Measurements from ENCODE around the gene AADAT. TPM values are rescaled to one million over a fixed set of nuclear protein-coding genes. Genes with fewer than 3 reads are reported as not detected.
"Not testable (repeated sequence)": the region's sequence is repeated elsewhere in the genome, so short reads cannot be mapped to it uniquely, and the experiment has no call there.

AADAT gene
- total RNA-seq, 2 experiments from 2014 or later: not detected

DNA sequence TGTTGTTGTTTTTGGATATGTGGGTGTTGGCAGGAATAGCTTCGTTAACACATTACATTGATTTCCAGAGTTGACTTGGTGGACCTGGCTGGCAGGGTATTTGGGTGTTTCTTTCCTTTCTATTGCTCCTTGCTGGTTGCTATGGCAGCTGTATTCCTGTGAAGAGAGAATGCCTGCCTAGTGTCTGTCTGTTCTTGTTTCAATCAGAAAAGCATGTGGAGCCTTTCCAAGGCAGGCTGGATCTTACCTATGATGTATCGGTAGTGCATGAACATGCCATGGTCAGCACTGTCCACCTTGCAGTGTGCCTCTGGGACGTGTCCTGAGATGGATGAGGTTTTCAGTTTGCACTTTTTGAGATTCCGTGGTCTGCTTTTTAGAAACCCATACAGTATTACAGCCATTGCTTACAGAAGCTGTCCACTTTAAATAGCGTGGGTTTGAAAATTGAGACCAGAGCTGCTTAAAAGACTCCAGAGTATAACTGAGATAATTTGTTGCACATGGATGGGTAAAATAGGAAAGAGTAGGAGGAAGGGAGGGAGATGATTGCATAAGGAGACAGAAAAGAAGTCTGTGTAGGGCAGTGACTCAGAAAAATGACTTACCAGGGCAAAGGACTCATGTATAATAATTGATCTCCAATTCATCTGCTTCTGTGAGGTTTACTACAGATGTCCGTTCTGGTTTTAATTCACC, 20.0 kb upstream of the AADAT start:
- no peak for TF ChIP-seq EZH2phosphoT487 (IDR thresholded peaks at IDR 0.05; ENCODE audit: borderline replicate concordance, low read depth, low read length)
- TF ChIP-seq CTCF (conservative IDR thresholded peaks at IDR 0.05; ENCODE audit: low read length): no peak
- ChIA-PET POLR2A (interaction anchor here (1.0 kb wide), 1 partner anchor 28 kb away, joined by 3 read pairs; no protein-coding TSS in a partner anchor), CTCF (ENCODE audit: unreplicated experiment) (no interaction called here)
- H3K9me2 ChIP-seq (ENCODE audit: insufficient read depth, low read length): no peaks in the 10 kb centered on the region
- intact Hi-C loops (cut with micrococcal nuclease; ENCODE audit: unreplicated experiment): no loop called here
- DNase-seq (ENCODE audit: low spot score): no peak
- no peak overlapping the region for H3K4me3 ChIP-seq (ENCODE audit: low read depth, low read length, poor library complexity, severe bottlenecking)
- no TSS peak for BruUV-seq (replicated peaks)
- no peak overlapping the region for H3K4me2 ChIP-seq (ENCODE audit: low read length)
- no peaks in the 10 kb centered on the region for H3K4me1 ChIP-seq (ENCODE audit: insufficient read depth, low read length, poor library complexity, severe bottlenecking)
- H3K9me3 ChIP-seq (ENCODE audit: low read length): no peaks in the 10 kb centered on the region
- no peak overlapping the region for H2AFZ ChIP-seq (ENCODE audit: low read length)
- H4K20me1 ChIP-seq (ENCODE audit: insufficient read depth, low read length): no peaks in the 10 kb centered on the region
- H3K36me3 ChIP-seq (ENCODE audit: insufficient read depth, low read length): no peaks in the 10 kb centered on the region
- no peak overlapping the region for H3K27ac ChIP-seq (ENCODE audit: low read depth, low read length, poor library complexity, severe bottlenecking)
- H3K79me2 ChIP-seq (ENCODE audit: insufficient read depth, low read depth, low read length): no peaks in the 10 kb centered on the region

DNA sequence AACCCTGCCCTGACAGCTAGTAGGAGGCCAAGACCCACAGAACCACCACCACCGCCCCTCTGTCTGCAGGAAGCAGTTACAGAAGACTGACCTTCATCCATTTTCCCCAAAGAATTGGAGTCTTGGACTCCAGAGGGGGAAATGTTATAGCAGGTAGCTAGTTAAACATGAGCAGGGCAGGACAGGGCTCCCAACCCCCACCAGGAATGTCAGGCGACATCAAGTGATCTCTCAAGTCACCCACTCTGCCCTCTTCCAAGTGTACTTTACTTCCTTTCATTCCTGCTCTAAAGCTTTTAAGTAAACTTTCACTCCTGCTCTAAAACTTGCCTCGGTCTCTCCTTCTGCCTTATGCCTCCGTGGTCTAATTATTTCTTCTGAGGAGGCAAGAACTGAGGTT, 17.1 kb upstream of the AADAT start:
- Histone ChIP-seq H3K9me2 (ENCODE audit: insufficient read depth, low read length) (no peaks in the 10 kb centered on the region), H3K36me3 (ENCODE audit: insufficient read depth, low read length) (no peaks in the 10 kb centered on the region), H4K20me1 (ENCODE audit: insufficient read depth, low read length) (no peaks in the 10 kb centered on the region), H3K4me2 (ENCODE audit: low read length) (no peak overlapping the region), H3K27ac (ENCODE audit: low read depth, low read length, poor library complexity, severe bottlenecking) (no peak overlapping the region), H2AFZ (ENCODE audit: low read length) (no peak overlapping the region), H3K79me2 (ENCODE audit: insufficient read depth, low read depth, low read length) (no peaks in the 10 kb centered on the region), H3K4me3 (ENCODE audit: low read depth, low read length, poor library complexity, severe bottlenecking) (no peak overlapping the region), H3K9me3 (ENCODE audit: low read length) (no peaks in the 10 kb centered on the region), H3K4me1 (ENCODE audit: insufficient read depth, low read length, poor library complexity, severe bottlenecking) (no peaks in the 10 kb centered on the region)
- POLR2A ChIA-PET: interaction anchor here (1.6 kb wide), 1 partner anchor 14 kb away, joined by 4 read pairs; no protein-coding TSS in a partner anchor
- intact Hi-C loops (cut with micrococcal nuclease; ENCODE audit: unreplicated experiment): no loop called here
- BruUV-seq (replicated peaks): no TSS peak
- CTCF ChIA-PET (ENCODE audit: unreplicated experiment): no interaction called here
- TF ChIP-seq EZH2phosphoT487 (IDR thresholded peaks at IDR 0.05; ENCODE audit: borderline replicate concordance, low read depth, low read length) (no peak), CTCF (conservative IDR thresholded peaks at IDR 0.05; ENCODE audit: low read length) (no peak)
- no peak for DNase-seq (ENCODE audit: low spot score)

DNA sequence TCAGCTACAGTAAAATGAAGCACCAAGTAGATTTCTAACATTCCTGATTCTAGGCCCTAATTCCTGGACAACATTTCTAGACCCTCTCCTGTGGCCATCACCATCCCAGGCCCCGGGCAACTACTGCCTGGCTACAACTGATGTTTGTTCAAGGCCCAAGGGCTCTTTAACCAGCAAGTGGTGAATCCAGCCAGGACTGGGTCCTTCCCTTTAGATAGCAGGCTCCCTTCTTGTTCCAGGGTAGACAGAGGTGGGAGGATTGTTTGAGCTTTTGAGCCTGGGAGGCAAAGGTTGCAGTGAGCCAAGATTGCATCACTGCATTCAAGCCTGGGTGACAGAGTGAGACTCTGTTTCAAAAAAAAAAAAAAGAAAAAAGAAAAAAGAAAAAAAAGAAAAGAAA, 12.7 kb upstream of the AADAT start:
- POLR2A ChIA-PET: interaction anchor here (0.7 kb wide), 1 partner anchor 324 kb away, joined by 4 read pairs; no protein-coding TSS in a partner anchor

GRCh38 chr4:170098171-170098570, 8.4 kb upstream of the AADAT start:
- BruUV-seq (replicated peaks); H3K36me3 ChIP-seq (ENCODE audit: insufficient read depth, low read length); H3K4me1 ChIP-seq (ENCODE audit: insufficient read depth, low read length, poor library complexity, severe bottlenecking); H3K4me3 ChIP-seq (ENCODE audit: low read depth, low read length, poor library complexity, severe bottlenecking); POLR2A ChIA-PET; H3K9me3 ChIP-seq (ENCODE audit: low read length); H3K9me2 ChIP-seq (ENCODE audit: insufficient read depth, low read length); H3K79me2 ChIP-seq (ENCODE audit: insufficient read depth, low read depth, low read length); H3K27ac ChIP-seq (ENCODE audit: low read depth, low read length, poor library complexity, severe bottlenecking); H4K20me1 ChIP-seq (ENCODE audit: insufficient read depth, low read length); H2AFZ ChIP-seq (ENCODE audit: low read length); CTCF ChIA-PET (ENCODE audit: unreplicated experiment); DNase-seq (ENCODE audit: low spot score); H3K4me2 ChIP-seq (ENCODE audit: low read length); intact Hi-C loops (cut with micrococcal nuclease; ENCODE audit: unreplicated experiment): not testable (repeated sequence)

More for the DNA sequence above, 12.7 kb upstream of the AADAT start:
- TF ChIP-seq CTCF (conservative IDR thresholded peaks at IDR 0.05; ENCODE audit: low read length): no peak
- no peak for TF ChIP-seq EZH2phosphoT487 (IDR thresholded peaks at IDR 0.05; ENCODE audit: borderline replicate concordance, low read depth, low read length)
- Histone ChIP-seq H3K4me2 (ENCODE audit: low read length) (no peak overlapping the region), H4K20me1 (ENCODE audit: insufficient read depth, low read length) (no peaks in the 10 kb centered on the region), H3K27ac (ENCODE audit: low read depth, low read length, poor library complexity, severe bottlenecking) (no peak overlapping the region), H3K4me3 (ENCODE audit: low read depth, low read length, poor library complexity, severe bottlenecking) (no peak overlapping the region), H3K36me3 (ENCODE audit: insufficient read depth, low read length) (no peaks in the 10 kb centered on the region), H2AFZ (ENCODE audit: low read length) (no peak overlapping the region), H3K4me1 (ENCODE audit: insufficient read depth, low read length, poor library complexity, severe bottlenecking) (no peaks in the 10 kb centered on the region), H3K79me2 (ENCODE audit: insufficient read depth, low read depth, low read length) (no peaks in the 10 kb centered on the region), H3K9me3 (ENCODE audit: low read length) (no peaks in the 10 kb centered on the region), H3K9me2 (ENCODE audit: insufficient read depth, low read length) (no peaks in the 10 kb centered on the region)
- DNase-seq (ENCODE audit: low spot score): no peak
- CTCF ChIA-PET (ENCODE audit: unreplicated experiment): no interaction called here
- intact Hi-C loops (cut with micrococcal nuclease; ENCODE audit: unreplicated experiment): no loop called here
- BruUV-seq (replicated peaks): no TSS peak
